Measurements from ENCODE around the gene IFITM10.

IFITM10 gene

DNA sequence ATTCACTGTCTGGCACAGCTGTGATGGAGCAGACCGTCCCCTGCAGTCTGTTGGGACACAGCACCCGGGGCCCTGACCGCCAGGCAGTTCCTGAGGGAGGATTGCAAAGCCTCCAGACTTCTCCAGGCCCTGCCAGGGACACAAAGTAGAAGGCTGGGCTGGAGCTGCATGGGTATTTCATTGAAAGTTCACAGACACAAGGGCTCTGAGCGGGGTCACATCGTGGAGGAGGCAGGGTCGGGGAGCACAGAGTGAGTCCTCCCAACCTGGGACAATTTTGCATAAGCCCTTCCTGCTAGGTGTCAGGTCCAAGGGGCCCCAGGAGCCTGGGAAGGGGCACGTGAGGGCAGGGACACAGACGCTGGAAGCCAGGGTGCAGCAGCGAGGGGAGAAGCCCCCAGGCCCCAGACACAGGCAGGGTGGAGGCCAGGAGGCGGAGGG is 15.7 kb downstream of the IFITM10 start:
- no peak for DNase-seq (ENCODE audit: low read depth)
- TF ChIP-seq, protein P1, sequence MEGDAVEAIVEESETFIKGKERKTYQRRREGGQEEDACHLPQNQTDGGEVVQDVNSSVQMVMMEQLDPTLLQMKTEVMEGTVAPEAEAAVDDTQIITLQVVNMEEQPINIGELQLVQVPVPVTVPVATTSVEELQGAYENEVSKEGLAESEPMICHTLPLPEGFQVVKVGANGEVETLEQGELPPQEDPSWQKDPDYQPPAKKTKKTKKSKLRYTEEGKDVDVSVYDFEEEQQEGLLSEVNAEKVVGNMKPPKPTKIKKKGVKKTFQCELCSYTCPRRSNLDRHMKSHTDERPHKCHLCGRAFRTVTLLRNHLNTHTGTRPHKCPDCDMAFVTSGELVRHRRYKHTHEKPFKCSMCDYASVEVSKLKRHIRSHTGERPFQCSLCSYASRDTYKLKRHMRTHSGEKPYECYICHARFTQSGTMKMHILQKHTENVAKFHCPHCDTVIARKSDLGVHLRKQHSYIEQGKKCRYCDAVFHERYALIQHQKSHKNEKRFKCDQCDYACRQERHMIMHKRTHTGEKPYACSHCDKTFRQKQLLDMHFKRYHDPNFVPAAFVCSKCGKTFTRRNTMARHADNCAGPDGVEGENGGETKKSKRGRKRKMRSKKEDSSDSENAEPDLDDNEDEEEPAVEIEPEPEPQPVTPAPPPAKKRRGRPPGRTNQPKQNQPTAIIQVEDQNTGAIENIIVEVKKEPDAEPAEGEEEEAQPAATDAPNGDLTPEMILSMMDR (IDR thresholded peaks at IDR 0.05; ENCODE audit: low read depth, low read length, missing control alignments), result no peak
- H3K4me3 ChIP-seq (ENCODE audit: low read depth, low read length), result no peak overlapping the region

DNA sequence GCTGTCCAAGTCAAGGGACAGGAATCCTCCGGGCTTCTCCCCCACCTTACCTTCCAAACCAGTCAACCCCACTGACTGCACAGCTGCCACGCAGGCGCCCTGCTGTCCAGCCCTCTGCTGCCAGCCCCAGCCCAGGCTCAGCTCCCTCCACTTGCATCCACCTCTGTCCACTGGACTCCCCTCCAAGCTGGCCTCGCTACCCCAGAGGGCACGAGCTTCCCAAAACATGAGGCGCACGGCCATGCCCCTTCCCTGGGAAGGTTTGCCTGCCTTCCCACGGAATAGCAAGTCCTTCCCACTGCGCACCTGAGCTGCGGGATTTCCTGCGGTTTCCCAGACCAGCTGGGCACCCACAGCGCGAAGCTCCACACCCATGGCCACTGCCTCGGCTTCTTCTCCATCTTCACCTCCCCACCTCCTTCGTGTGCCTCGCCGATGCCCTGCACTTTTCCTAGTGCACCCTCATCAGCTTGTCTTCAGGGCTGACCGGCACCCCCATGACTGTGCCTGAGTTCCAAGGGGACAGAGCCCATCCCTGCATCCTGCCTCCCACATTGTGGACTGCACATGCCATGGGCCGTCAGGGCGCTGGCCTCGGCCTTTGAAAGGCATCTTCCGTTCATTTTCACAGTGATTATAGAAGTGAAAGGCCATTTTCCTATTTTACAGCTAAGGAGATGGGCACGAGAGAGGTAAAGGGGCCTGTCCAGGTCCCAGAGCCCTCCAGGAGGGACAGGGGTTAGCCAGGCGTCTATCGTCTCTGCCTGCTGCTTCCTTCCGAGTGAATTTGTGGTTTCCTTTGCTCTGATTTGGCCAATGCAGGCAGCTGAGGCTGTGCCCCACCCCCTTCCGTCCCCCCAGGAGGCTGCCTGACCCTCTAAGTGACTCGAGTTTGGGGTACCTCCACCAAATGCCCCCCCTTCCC is 16.4 kb downstream of the IFITM10 start:
- TF ChIP-seq, protein P1 (IDR thresholded peaks at IDR 0.05; ENCODE audit: low read depth, low read length, missing control alignments), result no peak

DNA sequence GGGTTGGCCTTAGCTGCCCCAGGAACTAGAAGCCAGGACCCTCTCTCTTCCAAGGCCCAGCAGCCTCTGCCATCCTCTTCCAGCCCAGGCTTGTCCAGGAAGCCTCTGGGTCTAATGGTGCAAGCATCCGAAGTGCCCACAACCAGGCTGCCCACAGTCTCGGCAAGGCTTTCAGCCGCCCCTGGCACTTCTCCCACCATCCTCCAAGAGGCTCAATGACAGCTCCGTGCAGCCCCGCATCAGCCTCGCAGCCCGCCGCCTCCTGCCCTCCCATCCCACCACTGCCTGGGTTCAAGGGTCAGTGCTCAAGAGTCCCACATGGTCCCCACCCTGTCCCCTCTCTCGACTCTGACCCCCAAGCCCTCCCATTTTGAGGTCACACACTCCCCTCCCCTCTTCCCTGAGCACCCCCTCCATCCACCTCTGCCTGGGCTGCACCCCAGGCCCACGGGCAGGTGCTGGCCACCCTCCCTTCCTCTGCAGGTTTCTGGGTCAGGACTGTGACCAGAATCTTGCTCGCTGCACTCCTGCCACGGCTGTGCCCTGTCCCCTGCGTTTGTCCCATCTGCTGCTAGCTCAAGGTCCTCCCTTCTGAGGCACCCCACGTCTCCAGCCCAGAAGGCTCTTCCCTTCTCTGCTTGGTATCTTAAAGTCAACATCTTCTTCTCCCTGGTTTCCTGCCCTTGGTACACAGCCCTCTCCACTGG is 17.2 kb downstream of the IFITM10 start:
- DNase-seq (ENCODE audit: low read depth), result no peak
- H3K4me3 ChIP-seq (ENCODE audit: low read depth, low read length), result no peak overlapping the region
- TF ChIP-seq, protein P1 (IDR thresholded peaks at IDR 0.05; ENCODE audit: low read depth, low read length, missing control alignments), result no peak

More for the DNA sequence above, 16.4 kb downstream of the IFITM10 start:
- no peak for DNase-seq (ENCODE audit: low read depth)
- H3K4me3 ChIP-seq (ENCODE audit: low read depth, low read length), result no peak overlapping the region

DNA sequence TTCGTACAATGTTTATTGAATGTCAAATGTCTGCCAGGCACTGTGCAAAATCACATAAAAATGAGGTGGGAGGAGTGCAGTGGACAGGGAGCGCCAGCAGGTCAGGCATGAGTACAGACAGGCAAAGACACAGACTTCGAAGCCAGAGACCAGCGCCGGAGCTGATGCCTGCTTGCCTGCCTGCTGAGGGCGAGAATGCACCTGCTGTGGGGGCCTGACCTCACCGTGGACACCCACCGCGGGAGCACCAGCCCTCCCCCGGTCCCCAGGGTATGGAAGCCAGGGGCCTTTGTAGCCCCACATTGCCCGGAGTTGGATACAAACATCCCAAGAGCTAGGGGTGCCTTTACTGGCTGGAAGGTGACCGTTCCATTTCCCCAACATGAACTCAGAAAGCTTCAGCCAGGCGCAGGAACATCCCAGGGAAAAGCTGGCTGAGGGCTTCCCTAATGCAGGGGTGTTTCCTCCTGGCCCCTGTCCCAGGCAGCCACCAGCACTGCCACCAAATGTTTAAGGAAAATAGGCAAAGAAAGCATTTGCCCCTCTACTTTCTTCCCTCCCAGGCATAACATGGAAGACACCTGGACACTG is 17.9 kb downstream of the IFITM10 start:
- no peak for DNase-seq (ENCODE audit: low read depth)
- TF ChIP-seq, protein P1 (IDR thresholded peaks at IDR 0.05; ENCODE audit: low read depth, low read length, missing control alignments), result no peak
- no peak overlapping the region for H3K4me3 ChIP-seq (ENCODE audit: low read depth, low read length)

DNA sequence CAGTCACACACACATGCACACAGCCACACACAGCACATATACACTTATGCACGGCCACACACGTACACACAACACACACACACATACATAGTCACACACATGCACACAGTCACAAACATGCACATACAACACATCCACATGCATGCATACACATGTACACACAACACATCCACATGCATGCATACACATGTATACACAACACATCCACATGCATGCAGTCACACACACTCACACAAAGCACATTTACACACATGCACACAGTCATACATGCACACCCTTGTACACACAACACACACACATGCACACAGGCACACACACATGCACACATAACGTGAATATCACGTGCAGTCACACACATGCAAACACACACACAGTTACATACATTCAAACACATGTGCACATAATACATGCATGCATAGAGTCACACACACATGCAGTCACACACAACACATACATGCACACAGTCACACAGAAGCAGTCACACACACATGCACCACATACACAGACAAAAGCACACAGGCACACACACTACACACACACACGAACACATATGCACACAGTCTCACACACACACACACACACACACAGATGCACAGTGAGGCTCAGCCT is 18.8 kb downstream of the IFITM10 start:
- H3K4me3 ChIP-seq (ENCODE audit: low read depth, low read length), result no peak overlapping the region
- DNase-seq (ENCODE audit: low read depth), result no peak
- TF ChIP-seq, protein P1 (IDR thresholded peaks at IDR 0.05; ENCODE audit: low read depth, low read length, missing control alignments), result no peak

DNA sequence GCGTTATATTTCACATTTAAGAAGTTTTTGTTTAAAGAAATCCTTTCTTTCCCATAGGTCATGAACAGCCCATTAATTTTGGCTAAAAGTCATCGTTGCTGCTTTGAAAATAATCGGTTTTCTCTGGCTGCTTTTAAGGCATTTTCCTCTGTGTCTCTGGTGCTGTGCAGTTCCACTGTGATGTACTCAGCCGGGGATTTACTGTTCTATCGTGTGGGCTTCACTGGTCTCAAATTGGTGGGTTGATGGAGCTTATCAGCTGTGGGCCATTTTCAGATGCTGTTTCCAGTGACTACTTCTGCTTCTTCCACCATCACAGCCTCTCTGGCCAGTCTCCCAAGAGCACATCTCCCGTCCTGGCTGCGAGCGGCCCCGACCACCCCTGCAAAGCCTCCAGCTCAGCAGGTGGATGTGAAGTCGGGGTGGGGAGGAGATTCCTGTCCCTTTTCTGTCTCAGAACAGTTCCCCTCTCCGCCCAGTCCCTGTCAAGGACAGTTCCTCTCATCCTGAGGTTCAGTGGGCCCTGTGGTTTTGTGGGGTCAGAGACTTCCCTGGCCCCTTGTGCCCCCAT is 20.3 kb downstream of the IFITM10 start:
- DNase-seq (ENCODE audit: low read depth), result no peak
- H3K4me3 ChIP-seq (ENCODE audit: low read depth, low read length), result no peak overlapping the region
- TF ChIP-seq, protein P1 (IDR thresholded peaks at IDR 0.05; ENCODE audit: low read depth, low read length, missing control alignments), result no peak
